Measurements from ENCODE around the gene PITPNB.

- no peak for TF ChIP-seq CTCF (IDR thresholded peaks at IDR 0.05; ENCODE audit: low read depth, low read length, poor library complexity, severe bottlenecking)
- TF ChIP-seq EZH2phosphoT487 (IDR thresholded peaks at IDR 0.05; ENCODE audit: borderline replicate concordance, low read length), result no peak
Observed at GRCh38 chr22:27927608-27928007, 8.6 kb upstream of the PITPNB start.
